Keratinocyte (primary cell): ENCODE data around the gene MAP2K5.

ENCODE experiments used
- EZH2 ChIP-seq: IDR thresholded peaks from one replicate; pipeline ENCODE4 v1.6.1; 2012; ENCODE audit warnings: inconsistent platforms, mild to moderate bottlenecking, low read length, moderate library complexity
- TF ChIP-seq, protein P1 (sequence below), 3 experiments: IDR thresholded peaks in 1 of 3; conservative IDR thresholded peaks in 1 of 3; optimal IDR thresholded peaks in 1 of 3; 2 replicates in 2 of 3; 3 replicates in 1 of 3; pipeline versions ENCODE3 to v1.5.1; 2011; ENCODE audit warnings: low read length in 3 of 3, mild to moderate bottlenecking in 3 of 3, moderate library complexity in 2 of 3, control low read depth in 1 of 3, inconsistent platforms in 1 of 3; ENCODE audit not compliant: insufficient read depth in 2 of 3; ENCODE audit errors: extremely low read depth in 1 of 3

DNA sequence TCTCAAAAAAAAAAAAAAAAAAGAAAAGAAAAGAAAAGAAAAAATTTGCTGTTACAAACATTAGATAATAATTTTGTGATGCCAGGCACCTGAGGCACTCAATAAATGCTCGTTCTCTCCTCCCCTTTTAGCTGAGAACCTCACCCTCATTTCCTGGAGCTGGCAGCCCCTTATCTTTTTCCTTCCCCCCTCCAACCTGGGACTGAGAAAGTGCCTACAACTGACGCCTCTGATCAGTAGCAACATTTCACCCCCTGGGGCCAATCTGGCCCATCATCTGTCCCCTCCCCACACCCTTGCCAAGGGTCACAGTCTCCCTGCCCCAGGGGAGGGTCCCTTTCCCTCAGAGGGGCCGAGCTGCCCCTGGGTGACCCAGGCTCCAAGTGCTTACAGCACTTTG, 309.9 kb downstream of the MAP2K5 start:
- TF ChIP-seq, protein P1, sequence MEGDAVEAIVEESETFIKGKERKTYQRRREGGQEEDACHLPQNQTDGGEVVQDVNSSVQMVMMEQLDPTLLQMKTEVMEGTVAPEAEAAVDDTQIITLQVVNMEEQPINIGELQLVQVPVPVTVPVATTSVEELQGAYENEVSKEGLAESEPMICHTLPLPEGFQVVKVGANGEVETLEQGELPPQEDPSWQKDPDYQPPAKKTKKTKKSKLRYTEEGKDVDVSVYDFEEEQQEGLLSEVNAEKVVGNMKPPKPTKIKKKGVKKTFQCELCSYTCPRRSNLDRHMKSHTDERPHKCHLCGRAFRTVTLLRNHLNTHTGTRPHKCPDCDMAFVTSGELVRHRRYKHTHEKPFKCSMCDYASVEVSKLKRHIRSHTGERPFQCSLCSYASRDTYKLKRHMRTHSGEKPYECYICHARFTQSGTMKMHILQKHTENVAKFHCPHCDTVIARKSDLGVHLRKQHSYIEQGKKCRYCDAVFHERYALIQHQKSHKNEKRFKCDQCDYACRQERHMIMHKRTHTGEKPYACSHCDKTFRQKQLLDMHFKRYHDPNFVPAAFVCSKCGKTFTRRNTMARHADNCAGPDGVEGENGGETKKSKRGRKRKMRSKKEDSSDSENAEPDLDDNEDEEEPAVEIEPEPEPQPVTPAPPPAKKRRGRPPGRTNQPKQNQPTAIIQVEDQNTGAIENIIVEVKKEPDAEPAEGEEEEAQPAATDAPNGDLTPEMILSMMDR (optimal IDR thresholded peaks at IDR 0.05 in 1 of 3, IDR thresholded peaks at IDR 0.05 in 1 of 3, conservative IDR thresholded peaks at IDR 0.05 in 1 of 3; ENCODE audit: extremely low read depth in 1 of 3, insufficient read depth in 2 of 3, low read length in 3 of 3), result no peak
- TF ChIP-seq EZH2, result no peak
